Mucosa of descending colon (tissue), 3 donors: ENCODE results near the gene PROM1. TPM values are rescaled to one million over a fixed set of nuclear protein-coding genes. Genes with fewer than 3 reads are reported as not detected.
A peak's percentile ranks its signal among the peaks of the same experiment; 100 is the strongest.

Source experiments
- ATAC-seq: fragments of 200-7000 bp; cut with Tn5 transposase; one replicate; pipeline ENCODE4 v1.9.1; 2020; ENCODE audit warnings: mild to moderate bottlenecking, moderate library complexity
- DNase-seq, 3 donors: peaks; one replicate each; pipeline ENCODE4 v3.0.0-alpha.2; 2020
- H3K36me3 ChIP-seq: fragments of 200-600 bp; one replicate; pipeline ENCODE4 v1.8.0; 2021; ENCODE audit warnings: low read depth, mild to moderate bottlenecking
- H3K4me1 ChIP-seq: fragments of 200-600 bp; one replicate; pipeline ENCODE4 v1.8.0; 2021; ENCODE audit warnings: low read depth, mild to moderate bottlenecking
- H3K4me3 ChIP-seq: fragments of 200-600 bp; one replicate; pipeline ENCODE4 v1.8.0; 2021; ENCODE audit warnings: mild to moderate bottlenecking
- H3K9me3 ChIP-seq: fragments of 200-600 bp; one replicate; pipeline ENCODE4 v1.8.0; 2021; ENCODE audit warnings: mild to moderate bottlenecking
- intact Hi-C, 2 donors: fragments of 100-400 bp; cut with DNase I in 1 of 2; cut with micrococcal nuclease in 1 of 2; formaldehyde crosslinking; loops; one replicate each; pipeline versions ENCODE4 v1.11.0 to v1.11.1; 2022; cut with DNase I, micrococcal nuclease
- long read RNA-seq, 2 donors: library from polyadenylated mRNA; unstranded; transcript quantifications; one replicate each; pipeline ENCODE4 v2.0.0, GENCODE V29; 2019 to 2021
- total RNA-seq, 3 donors: library from RNA; stranded (reverse); fragmentation: NEBNext Ultra II Directional in 2 of 3; extraction: Animal tissue kit (Norgen Biotek cat#: 25700) in 2 of 3; gene quantifications; one replicate each; pipeline versions ENCODE4 v1.2.1 to v1.2.4, GENCODE V29; 2021 to 2023
- TF ChIP-seq, protein P1 (sequence below): fragments of 200-600 bp; IDR thresholded peaks from one replicate; pipeline ENCODE4 v1.8.0; 2022; ENCODE audit warnings: antibody characterized with exemption, mild to moderate bottlenecking
- donor health status: DM: no; HTN: no; CAD: no; lungs with moderate emphysema.
- donor health status: DM: no; HTN: no; CAD: no.
- donor health status: DM: no; HTN: yes; CAD: no.

Gene PROM1
- 100 to 1,000 TPM in 1 of 3 donors, 10 to 100 TPM in 2; 52.0 to 136 (median 69.6) TPM for total RNA-seq
- long read RNA-seq, donor 1, full-length matches to known transcripts = 12 of 29 reads
- long read RNA-seq, donor 1, partial matches to known transcripts = 10 of 29 reads
- long read RNA-seq, donor 1, other reads (novel, unspliced or antisense) = 7 of 29 reads
- long read RNA-seq, donor 2, full-length matches to known transcripts = 3 of 6 reads
- long read RNA-seq, donor 2, partial matches to known transcripts = 1 of 6 reads
- long read RNA-seq, donor 2, other reads (novel, unspliced or antisense) = 2 of 6 reads

GRCh38 chr4:16083241-16084191 lies at the start of gene PROM1:
Gene PROM1 (minus strand): TSS chr4:16084023. CDS start chr4:16075906, 8,117 bp downstream.
- ATAC-seq = peak; percentile 84

GRCh38 chr4:16133406-16133805 lies 49.6 kb upstream of the PROM1 start:
- TF ChIP-seq, protein P1, sequence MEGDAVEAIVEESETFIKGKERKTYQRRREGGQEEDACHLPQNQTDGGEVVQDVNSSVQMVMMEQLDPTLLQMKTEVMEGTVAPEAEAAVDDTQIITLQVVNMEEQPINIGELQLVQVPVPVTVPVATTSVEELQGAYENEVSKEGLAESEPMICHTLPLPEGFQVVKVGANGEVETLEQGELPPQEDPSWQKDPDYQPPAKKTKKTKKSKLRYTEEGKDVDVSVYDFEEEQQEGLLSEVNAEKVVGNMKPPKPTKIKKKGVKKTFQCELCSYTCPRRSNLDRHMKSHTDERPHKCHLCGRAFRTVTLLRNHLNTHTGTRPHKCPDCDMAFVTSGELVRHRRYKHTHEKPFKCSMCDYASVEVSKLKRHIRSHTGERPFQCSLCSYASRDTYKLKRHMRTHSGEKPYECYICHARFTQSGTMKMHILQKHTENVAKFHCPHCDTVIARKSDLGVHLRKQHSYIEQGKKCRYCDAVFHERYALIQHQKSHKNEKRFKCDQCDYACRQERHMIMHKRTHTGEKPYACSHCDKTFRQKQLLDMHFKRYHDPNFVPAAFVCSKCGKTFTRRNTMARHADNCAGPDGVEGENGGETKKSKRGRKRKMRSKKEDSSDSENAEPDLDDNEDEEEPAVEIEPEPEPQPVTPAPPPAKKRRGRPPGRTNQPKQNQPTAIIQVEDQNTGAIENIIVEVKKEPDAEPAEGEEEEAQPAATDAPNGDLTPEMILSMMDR = no peak
- no peak for ATAC-seq
- no peaks in the 10 kb centered on the region for H3K4me1 ChIP-seq
- no peak overlapping the region for H3K4me3 ChIP-seq
- DNase-seq = no peak
- intact Hi-C loops = no loop called here
- H3K9me3 ChIP-seq = no peaks in the 10 kb centered on the region
- H3K36me3 ChIP-seq = no peaks in the 10 kb centered on the region

More at GRCh38 chr4:16083241-16084191, at the start of gene PROM1:
- H3K36me3 ChIP-seq = no peaks in the 10 kb centered on the region
- intact Hi-C loops = no loop called here
- DNase-seq = peak; percentile 52 to 71 (median 63)
- H3K9me3 ChIP-seq = no peaks in the 10 kb centered on the region
- H3K4me1 ChIP-seq = peaks cover 18% of the 10 kb centered on the region
- TF ChIP-seq, protein P1 = no peak
- peak within 1 kb of the TSS; percentile 44 for H3K4me3 ChIP-seq

DNA sequence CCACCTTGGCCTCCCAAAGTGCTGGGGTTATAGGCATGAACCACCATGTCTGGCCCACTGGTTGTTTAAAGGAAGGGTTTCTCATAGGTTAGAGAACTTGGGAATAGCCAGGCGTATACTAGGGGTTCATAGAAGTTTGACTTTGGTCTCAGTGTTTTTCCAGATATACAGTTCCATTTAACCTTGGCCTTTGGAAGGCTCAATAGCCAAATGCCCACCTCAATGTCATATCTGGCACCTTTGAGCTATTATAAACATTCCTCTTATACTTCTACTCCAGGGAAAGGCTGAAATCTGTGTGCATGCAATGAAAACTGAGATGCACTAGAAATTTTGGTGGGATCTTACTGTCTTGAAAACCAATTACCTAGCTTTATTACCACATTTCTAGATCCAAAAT lies 47.5 kb upstream of the PROM1 start:
- H3K9me3 ChIP-seq = no peaks in the 10 kb centered on the region
- ATAC-seq (no peak), DNase-seq (no peak)
- TF ChIP-seq, protein P1 = no peak
- H3K4me1 ChIP-seq = no peaks in the 10 kb centered on the region
- no peaks in the 10 kb centered on the region for H3K36me3 ChIP-seq
- intact Hi-C loops = no loop called here
- no peak overlapping the region for H3K4me3 ChIP-seq

GRCh38 chr4:16129336-16129735 lies 45.5 kb upstream of the PROM1 start:
- ATAC-seq (peak; percentile 85), DNase-seq (no peak)
- TF ChIP-seq, protein P1 = no peak

GRCh38 chr4:16126714-16127113 lies 42.9 kb upstream of the PROM1 start:
- DNase-seq (no peak), ATAC-seq (no peak)
- H3K9me3 ChIP-seq = no peaks in the 10 kb centered on the region
- TF ChIP-seq, protein P1 = no peak
- peaks cover 5% of the 10 kb centered on the region for H3K4me1 ChIP-seq
- intact Hi-C loops = no loop called here
- no peaks in the 10 kb centered on the region for H3K36me3 ChIP-seq
- no peak overlapping the region for H3K4me3 ChIP-seq

More at GRCh38 chr4:16129336-16129735, 45.5 kb upstream of the PROM1 start:
- no peaks in the 10 kb centered on the region for H3K4me1 ChIP-seq
- no peak overlapping the region for H3K4me3 ChIP-seq
- intact Hi-C loops = no loop called here
- no peaks in the 10 kb centered on the region for H3K36me3 ChIP-seq
- H3K9me3 ChIP-seq = no peaks in the 10 kb centered on the region
